Measurements from ENCODE around the gene CTR9.

The CTR9 gene

GRCh38 chr11:10829139-10829538 is 78.1 kb downstream of the CTR9 start:
- no peak for DNase-seq
